Activated CD8-positive, alpha-beta T cell treated with anti-CD3 and anti-CD28 coated beads, Interleukin-2, amount 10 ng/mL, durations not matched to agents 7 days and 5 days (primary cell): ENCODE results near the gene ADTRP. TPM values are rescaled to one million over a fixed set of nuclear protein-coding genes. Genes with fewer than 3 reads are reported as not detected.
A peak's percentile ranks its signal among the peaks of the same experiment; 100 is the strongest.
"Not testable (repeated sequence)": the region's sequence is repeated elsewhere in the genome, so short reads cannot be mapped to it uniquely, and the experiment has no call there.

Source experiments
- ATAC-seq: fragments of 150-1000 bp; cut with Tn5 transposase; one replicate; pipeline ENCODE4 v1.10.0; 2021; ENCODE audit warnings: moderate library complexity
- CTCF ChIA-PET: fragments of 350-600 bp; sonication (Branson Sonifier 250); formaldehyde crosslinking; loops from one replicate; lab custom pipeline; 2021; ENCODE audit warnings: antibody characterized with exemption; lab: Charles Lee
- POLR2A ChIA-PET: fragments of 350-600 bp; sonication (Branson Sonifier 250); formaldehyde crosslinking; loops from one replicate; lab custom pipeline; 2021; ENCODE audit warnings: antibody characterized with exemption; lab: Charles Lee
- DNase-seq: peaks from one replicate; pipeline ENCODE4 v3.0.0-alpha.2; 2020
- H3K27ac Mint-ChIP-seq: one replicate; pipeline ENCODE4 v1.8.0; 2021; ENCODE audit warnings: mild to moderate bottlenecking, mixed read lengths
- H3K27me3 Mint-ChIP-seq: one replicate; pipeline ENCODE4 v1.8.0; 2021; ENCODE audit warnings: low read depth, mixed read lengths
- H3K36me3 Mint-ChIP-seq: one replicate; pipeline ENCODE4 v1.8.0; 2021; ENCODE audit warnings: low read depth, mixed read lengths
- H3K4me1 Mint-ChIP-seq: one replicate; pipeline ENCODE4 v1.8.0; 2021; ENCODE audit warnings: low read depth, mixed read lengths
- H3K4me3 Mint-ChIP-seq: one replicate; pipeline ENCODE4 v1.8.0; 2021; ENCODE audit warnings: mild to moderate bottlenecking, mixed read lengths
- H3K9me3 Mint-ChIP-seq: one replicate; pipeline ENCODE4 v1.8.0; 2022; ENCODE audit warnings: mixed read lengths; ENCODE audit not compliant: insufficient read depth
- total RNA-seq, 2 experiments: library from RNA; stranded (reverse); gene quantifications; one replicate each; pipeline ENCODE4 v1.2.3, GENCODE V29; 2021

The ADTRP gene
- total RNA-seq, 2 experiments from 2014 or later = 0.63 to 0.68 TPM

GRCh38 chr6:11800531-11800930 lies 21.9 kb upstream of the ADTRP start:
- ATAC-seq, H3K27me3 Mint-ChIP-seq, H3K4me1 Mint-ChIP-seq, H3K36me3 Mint-ChIP-seq, POLR2A ChIA-PET, H3K27ac Mint-ChIP-seq, H3K9me3 Mint-ChIP-seq, H3K4me3 Mint-ChIP-seq, CTCF ChIA-PET, DNase-seq: not testable (repeated sequence)

- no peak overlapping the region for H3K27ac Mint-ChIP-seq
- peaks cover 7% of the 10 kb centered on the region for H3K9me3 Mint-ChIP-seq
- POLR2A ChIA-PET = no interaction called here
- H3K4me3 Mint-ChIP-seq = no peak overlapping the region
- no peaks in the 10 kb centered on the region for H3K36me3 Mint-ChIP-seq
- no peaks in the 10 kb centered on the region for H3K4me1 Mint-ChIP-seq
- no peaks in the 10 kb centered on the region for H3K27me3 Mint-ChIP-seq
- ATAC-seq (no peak), DNase-seq (no peak)
- CTCF ChIA-PET = no interaction called here
Observed at GRCh38 chr6:11798538-11798937, 19.9 kb upstream of the ADTRP start.

DNA sequence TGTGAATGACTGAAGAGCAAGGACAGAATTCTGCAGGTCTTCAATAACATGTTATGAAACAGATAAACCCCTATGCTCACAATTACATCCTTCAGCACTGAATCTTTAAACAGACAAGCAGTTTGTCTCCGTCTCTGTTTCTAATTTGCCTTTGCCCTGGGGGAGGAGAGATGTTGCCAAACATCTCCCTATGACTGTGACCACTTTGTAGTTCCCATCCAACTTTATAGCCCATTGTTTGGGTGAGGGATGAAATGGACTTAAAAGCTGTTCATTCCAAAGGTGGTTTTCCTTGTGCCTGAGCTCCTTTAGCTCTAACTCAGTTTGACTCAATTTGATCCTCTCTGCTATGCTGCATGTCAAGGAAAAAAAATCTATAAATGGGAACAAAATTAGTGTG lies 19.5 kb upstream of the ADTRP start:
- H3K36me3 Mint-ChIP-seq = peaks cover 2% of the 10 kb centered on the region
- DNase-seq (no peak), ATAC-seq (no peak)
- H3K27ac Mint-ChIP-seq = no peak overlapping the region
- ChIA-PET POLR2A (no interaction called here), CTCF (no interaction called here)
- no peaks in the 10 kb centered on the region for H3K27me3 Mint-ChIP-seq
- no peaks in the 10 kb centered on the region for H3K4me1 Mint-ChIP-seq
- H3K9me3 Mint-ChIP-seq = peaks cover 11% of the 10 kb centered on the region
- H3K4me3 Mint-ChIP-seq = no peak overlapping the region

- ChIA-PET CTCF (no interaction called here), POLR2A (no interaction called here)
- Mint-ChIP-seq H3K27ac (no peak overlapping the region), H3K9me3 (peaks cover 15% of the 10 kb centered on the region), H3K36me3 (peaks cover 4% of the 10 kb centered on the region), H3K4me1 (no peaks in the 10 kb centered on the region), H3K27me3 (no peaks in the 10 kb centered on the region), H3K4me3 (no peak overlapping the region)
- DNase-seq = no peak
- no peak for ATAC-seq
Observed at GRCh38 chr6:11796829-11797228, 18.2 kb upstream of the ADTRP start.

- ChIA-PET CTCF (no interaction called here), POLR2A (no interaction called here)
- H3K36me3 Mint-ChIP-seq = peaks cover 4% of the 10 kb centered on the region
- ATAC-seq = no peak
- H3K4me3 Mint-ChIP-seq = no peak overlapping the region
- H3K27me3 Mint-ChIP-seq = no peaks in the 10 kb centered on the region
- peaks cover 15% of the 10 kb centered on the region for H3K9me3 Mint-ChIP-seq
- H3K27ac Mint-ChIP-seq = no peak overlapping the region
- H3K4me1 Mint-ChIP-seq = no peaks in the 10 kb centered on the region
- no peak for DNase-seq
Observed at GRCh38 chr6:11795403-11795802, 16.8 kb upstream of the ADTRP start.

DNA sequence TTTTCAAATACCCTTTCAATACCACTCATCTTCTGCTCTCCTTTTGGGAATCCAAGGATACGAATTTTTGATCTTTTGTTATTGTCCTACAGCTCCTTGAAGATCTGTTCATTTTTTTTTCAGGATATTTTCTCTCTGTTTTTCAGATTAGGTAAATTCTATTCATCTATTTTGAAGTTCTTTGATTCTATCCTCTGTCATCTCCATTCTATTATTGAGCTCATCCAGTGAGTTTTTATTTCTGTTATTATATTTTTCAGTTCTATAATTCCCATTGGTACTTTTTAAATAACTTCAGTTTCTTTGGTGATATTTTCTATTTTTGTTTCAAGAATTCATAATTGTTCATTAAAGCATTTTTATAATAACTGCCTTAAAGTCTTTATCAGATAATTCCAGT lies 14.7 kb upstream of the ADTRP start:
- no peaks in the 10 kb centered on the region for H3K4me1 Mint-ChIP-seq
- ChIA-PET POLR2A (no interaction called here), CTCF (no interaction called here)
- DNase-seq = no peak
- no peak for ATAC-seq
- no peaks in the 10 kb centered on the region for H3K27me3 Mint-ChIP-seq
- H3K36me3 Mint-ChIP-seq = peaks cover 4% of the 10 kb centered on the region
- no peak overlapping the region for H3K4me3 Mint-ChIP-seq
- peaks cover 15% of the 10 kb centered on the region for H3K9me3 Mint-ChIP-seq
- no peak overlapping the region for H3K27ac Mint-ChIP-seq

DNA sequence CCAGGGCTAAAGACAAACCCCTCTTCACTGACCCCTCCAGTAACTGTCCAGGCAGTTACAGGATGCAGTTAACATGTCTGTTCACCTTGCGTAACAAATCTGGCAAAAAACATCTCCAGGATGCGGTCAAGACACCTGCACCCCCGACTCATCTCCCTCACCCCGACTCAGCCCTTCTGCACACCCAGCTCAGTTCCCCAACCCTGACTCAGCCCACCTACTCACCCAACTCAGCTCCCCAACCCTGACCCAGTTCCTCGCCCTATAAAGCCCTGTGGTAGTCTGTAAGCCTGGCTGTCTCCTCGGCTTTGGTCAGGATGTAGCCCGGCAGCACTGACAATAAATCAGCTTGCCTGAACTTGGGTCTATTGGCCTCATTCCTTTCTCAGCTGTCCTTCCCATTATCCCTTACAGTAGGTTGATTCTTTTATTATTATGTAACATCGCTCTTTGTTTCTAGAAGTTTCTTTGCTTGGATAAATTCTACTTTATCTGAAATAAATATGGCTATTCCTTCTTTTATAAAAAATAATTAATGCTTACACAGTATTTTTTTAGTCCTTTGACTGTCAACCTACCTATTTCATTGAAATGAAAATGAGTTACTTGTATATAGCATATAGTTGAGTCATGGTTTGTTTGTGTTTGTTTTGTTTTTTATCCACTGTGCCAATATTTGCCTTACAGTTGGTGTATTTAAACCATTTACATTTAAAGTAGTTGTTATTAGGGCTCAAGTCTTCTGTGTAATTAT lies 12.9 kb upstream of the ADTRP start:
- peaks cover 15% of the 10 kb centered on the region for H3K9me3 Mint-ChIP-seq
- ChIA-PET POLR2A (interaction anchor here (0.7 kb wide), 1 partner anchor 336 kb away, joined by 3 read pairs; no protein-coding TSS in a partner anchor), CTCF (no interaction called here)
- no peaks in the 10 kb centered on the region for H3K27me3 Mint-ChIP-seq
- H3K27ac Mint-ChIP-seq = no peak overlapping the region
- DNase-seq = no peak
- H3K36me3 Mint-ChIP-seq = peaks cover 4% of the 10 kb centered on the region
- H3K4me1 Mint-ChIP-seq = no peaks in the 10 kb centered on the region
- no peak for ATAC-seq
- H3K4me3 Mint-ChIP-seq = no peak overlapping the region

DNA sequence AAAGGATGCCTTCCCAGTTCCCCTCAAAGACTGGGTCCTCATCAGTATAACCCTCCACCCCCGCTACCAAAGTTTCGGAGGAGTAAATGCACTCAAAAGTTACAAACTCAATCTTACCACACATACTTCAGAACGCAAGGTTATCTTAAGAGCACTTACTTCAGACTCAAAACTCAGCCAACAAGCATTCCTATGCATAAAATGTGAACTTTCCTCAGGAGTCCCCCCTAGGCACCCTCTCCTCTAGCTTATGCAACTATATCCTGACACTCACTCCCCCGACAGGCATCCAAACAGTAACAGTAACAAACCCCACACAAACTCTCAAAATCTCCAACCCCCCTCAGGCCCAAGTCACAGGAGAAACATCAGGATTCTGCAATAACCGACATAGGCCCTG lies 11.1 kb upstream of the ADTRP start:
- Mint-ChIP-seq H3K27me3 (no peaks in the 10 kb centered on the region), H3K4me1 (peaks cover 3% of the 10 kb centered on the region), H3K36me3 (peaks cover 4% of the 10 kb centered on the region), H3K9me3 (peaks cover 15% of the 10 kb centered on the region), H3K27ac (no peak overlapping the region), H3K4me3 (no peak overlapping the region)
- no peak for ATAC-seq
- POLR2A ChIA-PET = no interaction called here
- DNase-seq = no peak
- CTCF ChIA-PET = no interaction called here

DNA sequence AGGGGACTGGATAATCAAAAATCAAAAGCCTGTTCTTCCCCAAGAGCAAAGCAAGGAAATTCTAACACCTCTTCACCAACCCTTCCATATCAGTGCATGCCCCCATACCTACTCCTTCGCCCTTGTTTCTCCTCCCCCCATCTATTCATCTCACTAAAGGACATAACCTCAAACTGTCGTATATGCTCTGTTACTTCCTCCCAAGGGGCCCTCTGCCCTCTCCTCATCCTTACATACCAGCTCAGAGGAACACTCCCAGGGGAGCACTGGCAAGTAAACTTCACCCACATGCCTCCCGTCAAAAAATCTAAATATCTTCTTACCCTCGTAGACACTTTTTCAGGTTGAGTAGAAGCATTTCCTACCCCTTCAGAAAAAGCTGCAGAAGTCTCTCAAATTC lies 9.4 kb upstream of the ADTRP start:
- peaks cover 3% of the 10 kb centered on the region for H3K4me1 Mint-ChIP-seq
- H3K27ac Mint-ChIP-seq = no peak overlapping the region
- ATAC-seq = no peak
- no peaks in the 10 kb centered on the region for H3K27me3 Mint-ChIP-seq
- no peak for DNase-seq
- H3K4me3 Mint-ChIP-seq = no peak overlapping the region
- peaks cover 4% of the 10 kb centered on the region for H3K9me3 Mint-ChIP-seq
- ChIA-PET CTCF (no interaction called here), POLR2A (no interaction called here)
- H3K36me3 Mint-ChIP-seq = peaks cover 2% of the 10 kb centered on the region

DNA sequence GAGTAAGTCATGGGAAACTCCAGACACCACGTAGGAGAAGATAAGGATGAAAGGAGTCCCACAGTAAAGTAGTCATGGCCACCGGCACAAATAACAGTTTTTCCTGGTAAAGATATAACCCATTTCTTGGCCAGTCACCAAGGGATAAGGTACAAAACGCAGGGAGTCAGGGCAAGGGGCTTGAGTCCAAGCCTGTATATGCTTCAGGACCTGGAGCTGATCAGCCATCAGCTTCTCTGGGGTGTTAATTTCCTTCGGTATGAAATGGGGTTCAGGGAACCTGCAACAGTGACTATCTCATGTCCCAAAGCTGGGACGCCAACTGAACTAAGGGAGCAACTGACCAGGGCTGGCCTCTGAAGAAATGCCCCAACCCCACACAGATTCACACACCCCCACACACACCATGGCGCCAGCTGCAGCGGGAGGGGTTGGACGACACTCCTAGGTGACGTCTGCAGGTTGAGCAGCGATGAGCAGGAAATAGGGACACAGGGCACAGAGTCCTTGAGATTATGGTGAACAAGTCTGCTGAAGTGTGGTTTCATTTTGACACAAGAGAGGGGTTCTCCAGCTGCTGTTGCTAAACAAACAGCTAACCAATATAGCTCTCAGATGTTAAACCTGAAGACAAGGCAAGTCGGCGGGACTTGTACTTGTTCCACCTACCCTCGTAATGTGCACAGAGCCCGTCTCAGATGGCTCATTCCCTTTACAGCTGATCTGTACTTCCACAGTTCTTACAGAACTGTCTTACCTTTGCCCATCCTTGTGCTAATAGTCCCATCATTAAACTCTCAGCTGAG lies 7.4 kb upstream of the ADTRP start:
- no peaks in the 10 kb centered on the region for H3K27me3 Mint-ChIP-seq
- POLR2A ChIA-PET = interaction anchor here (1.2 kb wide), 1 partner anchor 58 kb away, joined by 3 read pairs; no protein-coding TSS in a partner anchor
- H3K36me3 Mint-ChIP-seq = no peaks in the 10 kb centered on the region
- DNase-seq (peak; percentile 23), ATAC-seq (peak; percentile 51)
- no peak overlapping the region for H3K4me3 Mint-ChIP-seq
- CTCF ChIA-PET = interaction anchor here (1.4 kb wide), 1 partner anchor 130 kb away, joined by 3 read pairs; no protein-coding TSS in a partner anchor
- H3K4me1 Mint-ChIP-seq = peaks cover 3% of the 10 kb centered on the region
- no peaks in the 10 kb centered on the region for H3K9me3 Mint-ChIP-seq
- H3K27ac Mint-ChIP-seq = no peak overlapping the region

DNA sequence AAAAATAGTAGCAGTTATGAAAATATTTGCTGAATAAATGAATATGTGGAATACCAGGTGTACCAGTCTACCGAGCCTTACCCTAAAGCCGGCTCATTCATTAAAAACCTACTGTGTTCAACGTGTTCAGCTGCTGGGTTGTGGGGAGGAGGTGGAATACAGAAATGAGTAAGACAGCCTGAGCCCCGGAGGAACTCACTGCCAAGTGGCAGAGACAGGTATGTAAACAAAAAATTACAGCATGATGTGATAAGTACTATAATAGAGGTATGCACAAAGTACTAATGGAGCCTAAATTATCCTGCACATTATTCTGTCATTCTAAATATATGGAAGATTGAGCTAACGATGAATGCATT lies 6.8 kb upstream of the ADTRP start:
- Mint-ChIP-seq H3K36me3 (no peaks in the 10 kb centered on the region), H3K4me3 (no peak overlapping the region), H3K27me3 (no peaks in the 10 kb centered on the region), H3K9me3 (no peaks in the 10 kb centered on the region), H3K27ac (no peak overlapping the region), H3K4me1 (peaks cover 3% of the 10 kb centered on the region)
- ChIA-PET CTCF (interaction anchor here (1.4 kb wide), 1 partner anchor 129 kb away, joined by 3 read pairs; no protein-coding TSS in a partner anchor), POLR2A (interaction anchor here (1.2 kb wide), 1 partner anchor 57 kb away, joined by 3 read pairs; no protein-coding TSS in a partner anchor)
- DNase-seq (no peak), ATAC-seq (no peak)

DNA sequence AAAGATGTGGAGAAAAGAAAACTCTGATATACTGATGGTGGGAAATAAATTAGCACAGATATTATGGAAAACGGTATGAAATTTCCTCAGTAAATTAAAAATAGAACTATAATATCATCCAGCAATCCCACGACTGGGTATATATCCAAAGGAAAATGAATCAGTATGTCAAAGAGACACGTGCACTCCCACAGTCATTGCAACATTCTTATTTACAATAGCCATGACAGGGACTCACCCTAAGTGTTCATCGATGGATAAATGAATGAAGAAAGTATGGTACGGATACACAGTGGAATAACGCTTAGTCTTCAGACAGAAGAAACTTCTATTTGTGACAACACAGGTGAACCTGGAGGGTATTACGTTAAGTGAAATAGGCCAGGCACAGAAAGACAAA lies 5.7 kb upstream of the ADTRP start:
- Mint-ChIP-seq H3K4me1 (peaks cover 3% of the 10 kb centered on the region), H3K9me3 (no peaks in the 10 kb centered on the region), H3K27me3 (no peaks in the 10 kb centered on the region), H3K27ac (no peak overlapping the region), H3K4me3 (no peak overlapping the region), H3K36me3 (no peaks in the 10 kb centered on the region)
- DNase-seq (no peak), ATAC-seq (no peak)
- ChIA-PET CTCF (interaction anchor here (1.1 kb wide), 1 partner anchor 54 kb away, joined by 3 read pairs; no protein-coding TSS in a partner anchor), POLR2A (no interaction called here)
